ENCODE data around the gene DEFB132. TPM values are rescaled to one million over a fixed set of nuclear protein-coding genes. Genes with fewer than 3 reads are reported as not detected.

The DEFB132 gene
- total and polyA plus RNA-seq, 2 of the 4 experiments (the other 2 are of a cell fraction), result not detected

- POLR2A ChIA-PET (ENCODE audit: unreplicated experiment), result no interaction called here
- Histone ChIP-seq H2BK20ac (ENCODE audit: low read depth, low read length) (no peak overlapping the region), H3K9me3 (ENCODE audit: control insufficient read depth, insufficient read depth, low read length) (no peaks in the 10 kb centered on the region), H3K4ac (ENCODE audit: low read depth, low read length) (no peak overlapping the region), H4K5ac (ENCODE audit: low read depth, low read length) (no peak overlapping the region), H2BK5ac (ENCODE audit: low read depth, low read length, poor library complexity, severe bottlenecking) (no peak overlapping the region), H3K56ac (ENCODE audit: extremely low read depth, insufficient read depth, low read length) (no peak overlapping the region), H3K79me1 (ENCODE audit: low read depth in 1 of 2, low read length in 2 of 2) (no peaks in the 10 kb centered on the region), H3K27me3 (ENCODE audit: control insufficient read depth, insufficient read depth, low read length) (no peaks in the 10 kb centered on the region; the same call in 1 of the 2 replicates), H3K14ac (replicated peaks; ENCODE audit: low read depth, low read length) (no peak overlapping the region), H4K91ac (ENCODE audit: insufficient read depth, low read depth, low read length) (no peak overlapping the region), H3K23ac (ENCODE audit: low read depth, low read length) (no peak overlapping the region), H2AK9ac (replicated peaks; ENCODE audit: low read depth, low read length, poor library complexity) (no peak overlapping the region), H3K9ac (ENCODE audit: low read depth, low read length) (no peak overlapping the region), H3K36me3 (ENCODE audit: control insufficient read depth, insufficient read depth, low read length) (no peaks in the 10 kb centered on the region), H2BK15ac (ENCODE audit: low read depth, low read length) (no peak overlapping the region), H2AFZ (replicated peaks; ENCODE audit: low read length, poor library complexity) (no peak overlapping the region), H3K4me3 (ENCODE audit: insufficient read depth, low read depth, low read length) (no peak overlapping the region), H3K9me1 (ENCODE audit: insufficient read depth, low read length) (no peaks in the 10 kb centered on the region), H4K8ac (ENCODE audit: low read depth in 2 of 2, low read length in 2 of 2) (no peak overlapping the region), H2AK5ac (ENCODE audit: low read depth, low read length) (no peak overlapping the region), H2BK120ac (ENCODE audit: low read depth, low read length) (no peak overlapping the region), H3K4me1 (ENCODE audit: control insufficient read depth, insufficient read depth, low read length) (no peaks in the 10 kb centered on the region), H3K4me2 (ENCODE audit: low read depth, low read length) (no peak overlapping the region), H3K18ac (ENCODE audit: low read depth, low read length) (no peak overlapping the region), H3K27ac (ENCODE audit: insufficient read depth, low read length) (no peak overlapping the region), H4K20me1 (ENCODE audit: insufficient read depth, low read length) (no peaks in the 10 kb centered on the region)
- CTCF ChIA-PET, result no interaction called here
- no peak for TF ChIP-seq BHLHE40 (IDR thresholded peaks at IDR 0.05; ENCODE audit: low read depth, low read length)
- TF ChIP-seq CHD1 (IDR thresholded peaks at IDR 0.05; ENCODE audit: low read depth, low read length), result no peak
- TF ChIP-seq RAD21 (IDR thresholded peaks at IDR 0.05; ENCODE audit: low read length), result no peak
- no peak for TF ChIP-seq FOS (IDR thresholded peaks at IDR 0.05; ENCODE audit: low read depth, low read length)
- no peak for TF ChIP-seq RCOR1 (IDR thresholded peaks at IDR 0.05; ENCODE audit: insufficient replicate concordance, low read length)
- no peak for TF ChIP-seq USF2 (IDR thresholded peaks at IDR 0.05; ENCODE audit: low read depth, low read length)
- ATAC-seq (ENCODE audit: low read depth), result no peak
- intact Hi-C loops (cut with micrococcal nuclease) (no loop called here), in situ Hi-C loops (cut with MboI; ENCODE audit: low sequenced_read_pairs) (no loop called here), dilution Hi-C loops (cut with HindIII; ENCODE audit: low sequenced_read_pairs, unreplicated experiment) (no loop called here)
- WGBS, 2 experiments (ENCODE audit: extremely low coverage in 2 of 2, insufficient read length in 1 of 2), result no CpG with 5 or more reads among the region's 2 CpGs
- BruUV-seq (replicated peaks), result no TSS peak
- DNase-seq, result no peak
These were observed 14.6 kb upstream of the DEFB132 start for GRCh38 chr20:242905-243304.
